Thymus (tissue), 14 donors: Measurements from ENCODE around the gene KIF9. TPM values are rescaled to one million over a fixed set of nuclear protein-coding genes. Genes with fewer than 3 reads are reported as not detected.
"Not testable (repeated sequence)": the region's sequence is repeated elsewhere in the genome, so short reads cannot be mapped to it uniquely, and the experiment has no call there.

Experiments
- DNase-seq, 9 donors: peaks; one replicate each; pipeline ENCODE4 v3.0.0-alpha.2; 2013; ENCODE audit warnings: low spot score in 9 of 9, low read depth in 6 of 9, missing footprints in 1 of 9
- H3K27ac ChIP-seq, 2 donors: one replicate each; pipeline ENCODE4 v1.5.1; 2013; ENCODE audit warnings: control low read depth in 1 of 2, low read depth in 1 of 2, low read length in 1 of 2, mild to moderate bottlenecking in 1 of 2, moderate library complexity in 1 of 2
- H3K27me3 ChIP-seq, 2 donors: one replicate each; pipeline ENCODE4 v1.5.1; 2013; ENCODE audit warnings: low read length in 1 of 2; ENCODE audit not compliant: control insufficient read depth in 2 of 2, insufficient read depth in 1 of 2
- H3K36me3 ChIP-seq, 2 donors: one replicate each; pipeline ENCODE4 v1.5.1; 2013; ENCODE audit warnings: low read length in 1 of 2, mild to moderate bottlenecking in 1 of 2, moderate library complexity in 1 of 2; ENCODE audit not compliant: control insufficient read depth in 2 of 2, insufficient read depth in 2 of 2
- H3K4me1 ChIP-seq, 2 donors: one replicate each; pipeline ENCODE4 v1.5.1; 2013; ENCODE audit warnings: low read length in 2 of 2; ENCODE audit not compliant: control insufficient read depth in 2 of 2, insufficient read depth in 2 of 2
- H3K4me3 ChIP-seq, 2 donors: one replicate each; pipeline ENCODE4 v1.5.1; 2013; ENCODE audit warnings: low read length in 2 of 2, control low read depth in 1 of 2, mild to moderate bottlenecking in 1 of 2
- H3K9me3 ChIP-seq, 2 donors: one replicate each; pipeline ENCODE4 v1.5.1; 2013; ENCODE audit warnings: low read length in 1 of 2, mild to moderate bottlenecking in 1 of 2; ENCODE audit not compliant: control insufficient read depth in 2 of 2, insufficient read depth in 1 of 2
- WGBS: extraction: QIAGEN DNeasy Blood & Tissue Kit; methylation state at CpG from one replicate; pipeline ENCODE4 v1.1.7; 2013; 5-methylcytosine and 5-hydroxymethylcytosine counted together
- long read RNA-seq, 10 donors: transcript quantifications; one replicate each; lab custom pipeline, GENCODE V29; 2026
- polyA plus RNA-seq: library from polyadenylated mRNA; stranded (reverse); fragments of 200-250 nt; gene quantifications from one replicate; pipeline ENCODE4 v1.2.3, GENCODE V29; 2013
- total RNA-seq: library from RNA; stranded (reverse); fragments of 120-200 nt; gene quantifications from one replicate; pipeline ENCODE4 v1.2.4, GENCODE V29; 2013
- donor health status: healthy.

The KIF9 gene, protein sequence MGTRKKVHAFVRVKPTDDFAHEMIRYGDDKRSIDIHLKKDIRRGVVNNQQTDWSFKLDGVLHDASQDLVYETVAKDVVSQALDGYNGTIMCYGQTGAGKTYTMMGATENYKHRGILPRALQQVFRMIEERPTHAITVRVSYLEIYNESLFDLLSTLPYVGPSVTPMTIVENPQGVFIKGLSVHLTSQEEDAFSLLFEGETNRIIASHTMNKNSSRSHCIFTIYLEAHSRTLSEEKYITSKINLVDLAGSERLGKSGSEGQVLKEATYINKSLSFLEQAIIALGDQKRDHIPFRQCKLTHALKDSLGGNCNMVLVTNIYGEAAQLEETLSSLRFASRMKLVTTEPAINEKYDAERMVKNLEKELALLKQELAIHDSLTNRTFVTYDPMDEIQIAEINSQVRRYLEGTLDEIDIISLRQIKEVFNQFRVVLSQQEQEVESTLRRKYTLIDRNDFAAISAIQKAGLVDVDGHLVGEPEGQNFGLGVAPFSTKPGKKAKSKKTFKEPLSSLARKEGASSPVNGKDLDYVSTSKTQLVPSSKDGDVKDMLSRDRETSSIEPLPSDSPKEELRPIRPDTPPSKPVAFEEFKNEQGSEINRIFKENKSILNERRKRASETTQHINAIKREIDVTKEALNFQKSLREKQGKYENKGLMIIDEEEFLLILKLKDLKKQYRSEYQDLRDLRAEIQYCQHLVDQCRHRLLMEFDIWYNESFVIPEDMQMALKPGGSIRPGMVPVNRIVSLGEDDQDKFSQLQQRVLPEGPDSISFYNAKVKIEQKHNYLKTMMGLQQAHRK
- total RNA-seq (3.0 TPM), polyA plus RNA-seq (6.4 TPM)
- long read RNA-seq, donor 1: 0 reads
- long read RNA-seq, donor 2, partial matches to known transcripts: 0 of 2 reads
- long read RNA-seq, donor 2, other reads (novel, unspliced or antisense): 0 of 2 reads
- long read RNA-seq, donor 3, partial matches to known transcripts: 0 of 1 reads
- long read RNA-seq, donor 3, other reads (novel, unspliced or antisense): 0 of 1 reads
- long read RNA-seq, donor 4, partial matches to known transcripts: 0 of 8 reads
- long read RNA-seq, donor 4, other reads (novel, unspliced or antisense): 7 of 8 reads
- long read RNA-seq, donor 5, transcript KIF9-205 (3 exons, 633 nt): major isoform, 7 of 12 reads
- long read RNA-seq, donor 5, partial matches to known transcripts: 0 of 12 reads
- long read RNA-seq, donor 5, other reads (novel, unspliced or antisense): 5 of 12 reads
- long read RNA-seq, donor 6, partial matches to known transcripts: 0 of 2 reads
- long read RNA-seq, donor 6, other reads (novel, unspliced or antisense): 0 of 2 reads
- long read RNA-seq, donor 7, partial matches to known transcripts: 0 of 12 reads
- long read RNA-seq, donor 7, other reads (novel, unspliced or antisense): 11 of 12 reads
- long read RNA-seq, donor 8, partial matches to known transcripts: 0 of 1 reads
- long read RNA-seq, donor 8, other reads (novel, unspliced or antisense): 0 of 1 reads
- long read RNA-seq, donor 9, partial matches to known transcripts: 0 of 12 reads
- long read RNA-seq, donor 9, other reads (novel, unspliced or antisense): 10 of 12 reads
- long read RNA-seq, donor 10: 0 reads

DNA sequence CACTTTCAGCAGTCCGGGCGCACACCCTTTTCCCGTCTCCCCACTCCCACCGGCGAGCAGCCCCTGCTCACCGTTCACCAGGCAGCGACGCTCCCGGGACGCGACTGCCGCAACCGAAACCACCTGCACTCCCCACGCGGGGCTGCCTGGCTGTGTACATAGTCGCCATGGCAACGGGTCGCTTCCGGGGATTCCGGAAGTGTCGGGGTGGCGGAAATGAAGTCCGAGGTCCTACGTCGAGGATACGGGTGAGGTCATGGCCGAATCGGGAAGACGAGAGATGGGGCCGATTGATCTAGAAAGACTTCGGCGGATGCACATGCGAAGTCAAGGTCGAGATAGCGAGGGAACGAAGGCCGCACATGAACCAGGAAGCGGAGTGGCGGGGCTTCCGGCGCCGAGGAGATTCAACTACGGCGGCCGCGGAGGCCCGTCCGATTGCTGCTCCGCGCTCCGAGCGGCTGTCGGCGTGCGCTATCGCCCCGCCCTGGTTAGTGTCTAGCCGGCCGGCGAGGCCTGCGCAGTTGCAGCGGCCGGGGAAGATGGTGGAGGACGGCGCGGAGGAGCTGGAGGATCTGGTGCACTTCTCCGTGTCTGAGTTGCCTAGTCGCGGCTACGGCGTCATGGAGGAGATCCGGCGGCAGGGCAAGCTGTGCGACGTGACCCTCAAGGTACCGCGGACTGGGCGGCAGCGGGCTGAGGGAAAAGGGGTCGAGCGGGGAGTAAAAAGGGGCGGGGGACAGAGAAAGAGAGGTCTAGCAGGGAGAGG, at the start of gene KIF9, which contains the start of gene KLHL18:
Gene KIF9 (minus strand): TSS at position 376 of the 769 bp plus-strand sequence. CDS start 5,425 bp downstream, outside the sequence.
Gene KLHL18 (plus strand): TSS at position 521 of the 769 bp plus-strand sequence. CDS start 22 bp downstream, at position 543.
- Histone ChIP-seq H3K27ac (peak within 1 kb of the TSS; percentile 99 to 100), H3K4me1 (peaks cover 4 to 25% of the 10 kb centered on the region in 2 donors), H3K9me3 (peaks cover 0 to 8% of the 10 kb centered on the region in 2 donors), H3K36me3 (peaks cover 0 to 8% of the 10 kb centered on the region in 2 donors), H3K4me3 (peak within 1 kb of the TSS; percentile 74 to 97), H3K27me3 (peaks cover 0 to 11% of the 10 kb centered on the region in 2 donors)
- WGBS: under 1% methylated on average over 82 of the region's 82 CpGs
- DNase-seq: peak; percentile 95 to 99 (median 97)

DNA sequence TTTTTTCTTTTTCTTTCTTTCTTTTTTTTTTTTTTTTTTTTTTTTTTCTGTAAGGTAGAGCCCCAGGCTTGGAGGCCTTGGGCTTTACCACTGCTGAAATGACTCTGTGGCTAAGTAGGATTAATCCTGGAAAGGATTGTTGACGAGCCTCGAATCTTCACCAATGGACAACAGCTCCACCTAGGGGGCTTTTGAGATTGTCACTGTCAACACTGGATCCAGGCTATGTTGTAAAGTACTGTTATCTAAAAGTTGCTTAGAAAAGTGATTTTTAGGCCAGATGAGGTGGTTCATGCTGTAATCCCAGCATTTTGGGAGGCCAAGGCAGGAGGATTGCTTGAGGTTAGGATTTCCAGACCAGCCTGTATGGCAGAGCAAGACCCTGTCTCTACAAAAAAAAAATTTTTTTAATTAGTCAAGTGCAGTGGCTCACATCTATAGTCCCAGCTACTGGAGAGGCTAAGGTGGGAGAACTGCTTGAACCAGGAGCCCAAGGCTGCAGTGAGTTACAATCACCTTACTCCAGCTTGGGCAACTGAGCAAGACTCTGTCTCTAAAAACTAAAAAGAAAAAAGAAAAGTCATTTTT, 41.8 kb upstream of the KIF9 start:
- H3K27ac ChIP-seq: no peak overlapping the region
- no peaks in the 10 kb centered on the region for H3K9me3 ChIP-seq
- DNase-seq: peak; percentile 16 to 76 (median 42)
- H3K4me1 ChIP-seq: no peaks in the 10 kb centered on the region
- no peaks in the 10 kb centered on the region for H3K27me3 ChIP-seq
- no peak overlapping the region for H3K4me3 ChIP-seq
- 22% methylated on average over 2 of the region's 2 CpGs for WGBS
- peaks cover 40 to 63% of the 10 kb centered on the region in 2 donors for H3K36me3 ChIP-seq

DNA sequence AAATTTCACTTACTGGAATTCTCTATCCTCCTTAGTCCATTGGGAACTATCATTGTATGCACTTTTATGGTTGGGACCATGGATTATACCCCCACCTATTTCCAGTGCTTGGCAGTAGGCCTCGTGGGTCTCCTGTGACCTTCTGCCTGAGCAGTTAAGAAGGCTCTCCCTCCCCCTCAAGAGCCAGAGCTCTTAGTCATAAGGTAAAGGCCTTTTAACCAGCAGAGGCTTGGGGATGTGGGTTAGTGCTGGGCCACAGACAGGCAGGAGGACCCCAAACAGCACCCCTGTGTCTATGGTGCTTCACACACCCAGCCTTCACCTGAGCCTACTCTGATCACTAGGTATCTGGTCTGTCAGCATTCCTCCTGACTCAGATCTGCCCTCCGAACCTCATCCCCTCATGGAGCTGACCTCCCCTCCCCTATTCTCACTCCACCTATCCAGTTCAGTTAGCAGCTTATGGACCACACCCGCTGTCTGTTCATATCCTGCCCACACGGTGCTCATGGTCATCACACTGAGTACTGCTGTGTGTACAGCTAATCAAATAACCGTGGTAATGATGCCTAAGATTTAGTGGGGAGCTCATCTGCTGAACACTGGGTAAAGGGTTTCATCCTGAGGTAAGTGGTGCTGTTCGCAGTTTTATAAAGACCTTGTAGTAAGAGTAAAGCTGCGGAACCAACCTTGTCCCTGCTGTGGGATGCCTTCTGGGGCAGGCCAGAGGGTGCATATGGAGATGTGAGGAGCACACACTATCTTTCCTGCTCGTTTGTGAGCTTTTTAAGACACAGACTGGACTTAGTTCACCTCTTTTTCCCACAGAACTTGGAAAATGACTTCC, 41.1 kb upstream of the KIF9 start:
- peaks cover 42 to 65% of the 10 kb centered on the region in 2 donors for H3K36me3 ChIP-seq
- no peaks in the 10 kb centered on the region for H3K27me3 ChIP-seq
- no peak overlapping the region for H3K27ac ChIP-seq
- WGBS: 97% methylated on average over 8 of the region's 8 CpGs
- H3K4me1 ChIP-seq: no peaks in the 10 kb centered on the region
- no peaks in the 10 kb centered on the region for H3K9me3 ChIP-seq
- H3K4me3 ChIP-seq: no peak overlapping the region
- DNase-seq: no peak

DNA sequence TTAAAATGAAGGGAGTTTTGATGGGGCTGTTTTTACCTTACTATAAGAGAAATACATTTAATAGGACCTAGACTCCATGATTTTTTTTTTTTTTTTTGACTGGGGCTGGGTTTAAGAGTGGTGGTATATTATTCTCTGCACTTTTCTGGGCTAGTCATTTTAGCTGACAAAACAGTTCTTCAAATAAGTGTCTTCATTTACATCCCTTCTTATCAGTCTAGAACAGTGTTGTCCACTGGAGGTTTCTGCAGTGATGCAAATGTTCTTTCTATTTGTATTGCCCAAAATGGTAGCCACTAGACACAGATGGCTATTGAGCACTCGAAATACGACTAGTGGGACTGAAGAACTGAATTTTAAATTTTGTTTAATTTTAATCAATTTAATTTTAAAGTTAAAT, 37.4 kb upstream of the KIF9 start:
- WGBS: 49% methylated on average over 2 of the region's 2 CpGs

DNA sequence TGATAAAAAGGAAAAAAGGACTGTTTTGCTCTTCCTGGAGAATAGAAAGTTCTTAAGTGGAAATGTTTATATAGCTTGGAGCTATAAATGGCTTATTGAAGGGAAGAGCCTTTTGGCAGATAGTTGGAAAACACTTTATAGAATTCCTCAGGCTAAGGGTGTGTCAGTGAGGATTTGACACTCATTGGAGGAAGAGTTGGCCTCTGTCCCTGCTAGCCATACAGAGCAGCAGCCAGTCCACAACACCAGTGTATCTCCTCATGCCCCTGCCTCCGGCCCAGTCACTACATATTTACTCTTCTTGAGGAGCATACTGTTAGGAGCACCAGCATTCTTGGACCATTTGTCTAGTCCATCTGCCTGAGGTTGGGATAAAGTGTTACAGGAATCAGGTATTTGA, 36.3 kb upstream of the KIF9 start:
- no peak for DNase-seq
- no peaks in the 10 kb centered on the region for H3K9me3 ChIP-seq
- H3K36me3 ChIP-seq: peaks cover 36 to 41% of the 10 kb centered on the region in 2 donors
- H3K27me3 ChIP-seq: no peaks in the 10 kb centered on the region
- no peaks in the 10 kb centered on the region for H3K4me1 ChIP-seq
- no peak overlapping the region for H3K4me3 ChIP-seq
- no peak overlapping the region for H3K27ac ChIP-seq
- 95% methylated on average over 1 of the region's 1 CpG for WGBS

More for the DNA sequence above, 37.4 kb upstream of the KIF9 start:
- no peaks in the 10 kb centered on the region for H3K9me3 ChIP-seq
- H3K36me3 ChIP-seq: peaks cover 38 to 46% of the 10 kb centered on the region in 2 donors
- no peak for DNase-seq
- H3K4me1 ChIP-seq: no peaks in the 10 kb centered on the region
- no peak overlapping the region for H3K27ac ChIP-seq
- no peak overlapping the region for H3K4me3 ChIP-seq
- H3K27me3 ChIP-seq: no peaks in the 10 kb centered on the region

DNA sequence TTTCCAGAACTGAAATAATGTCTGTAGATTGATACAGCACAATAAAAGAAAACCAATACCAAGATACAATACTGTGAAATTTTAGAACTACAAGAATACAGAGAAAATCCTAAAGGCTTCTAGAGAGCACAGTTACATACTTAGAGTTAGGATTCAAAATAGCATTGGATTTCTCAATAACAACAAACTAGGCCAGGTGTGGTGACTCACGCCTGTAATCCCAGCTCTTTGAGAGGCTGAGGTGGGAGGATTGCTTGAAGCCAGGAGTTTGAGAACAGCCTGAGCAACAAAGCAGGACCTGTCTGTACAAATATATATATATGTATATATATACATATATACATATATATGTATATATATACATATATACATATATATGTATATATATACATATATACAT, 33.6 kb upstream of the KIF9 start:
- H3K27me3 ChIP-seq, H3K4me1 ChIP-seq, H3K27ac ChIP-seq, DNase-seq, H3K4me3 ChIP-seq, H3K9me3 ChIP-seq: not testable (repeated sequence)
- peaks cover 19% of the 10 kb centered on the region in 2 donors for H3K36me3 ChIP-seq
- WGBS: 97% methylated on average over 1 of the region's 1 CpG

DNA sequence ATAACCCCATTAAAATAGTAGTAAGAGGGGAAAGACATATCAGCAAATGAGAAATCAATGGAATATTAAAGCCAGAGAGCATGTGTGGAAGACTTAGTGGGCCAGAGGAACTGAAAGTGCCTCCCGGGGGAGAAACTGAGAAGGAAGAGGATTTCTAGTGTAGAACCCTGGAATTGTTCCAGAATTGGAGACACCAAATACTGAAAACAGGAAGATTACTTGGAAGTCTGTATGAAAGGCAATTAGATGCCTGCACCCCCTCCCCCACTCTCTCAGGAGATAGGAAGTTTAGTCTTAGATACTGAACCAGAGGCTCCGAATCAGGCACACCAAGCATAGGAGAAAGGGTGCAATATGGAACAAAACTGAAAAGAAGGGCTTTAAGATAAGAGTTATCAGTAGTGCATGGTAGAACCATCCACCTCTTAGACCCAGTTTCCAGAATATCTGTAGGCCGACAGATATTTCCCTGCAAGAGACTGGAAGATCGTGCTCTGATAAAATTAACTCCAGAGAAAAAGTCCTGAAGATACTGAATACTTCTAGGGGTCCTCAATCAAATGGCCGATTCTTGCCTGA, 32.6 kb upstream of the KIF9 start:
- no peak overlapping the region for H3K27ac ChIP-seq
- 86% methylated on average over 5 of the region's 5 CpGs for WGBS

More for the DNA sequence above, 32.6 kb upstream of the KIF9 start:
- no peaks in the 10 kb centered on the region for H3K27me3 ChIP-seq
- H3K4me1 ChIP-seq: no peaks in the 10 kb centered on the region
- no peak for DNase-seq
- peaks cover 10% of the 10 kb centered on the region in 2 donors for H3K36me3 ChIP-seq
- H3K9me3 ChIP-seq: no peaks in the 10 kb centered on the region
- no peak overlapping the region for H3K4me3 ChIP-seq
